D721Med (cell line): ENCODE data around the gene SERPINE1.

Experiments used
- DNase-seq: peaks from one replicate; pipeline ENCODE4 v3.0.0; 2011; ENCODE audit warnings: low spot score; ENCODE audit not compliant: insufficient read length
- FAIRE-seq: peaks from 2 replicates; lab custom pipeline; 2011; peaks lifted over from hg19 to GRCh38; lab: Jason Lieb, UNC
- TF ChIP-seq, protein P1 (sequence below): IDR thresholded peaks from 2 replicates; pipeline ENCODE4 v1.5.1; 2012; ENCODE audit warnings: mild to moderate bottlenecking, control low read depth; ENCODE audit not compliant: insufficient read depth; ENCODE audit errors: missing control alignments

The SERPINE1 gene

DNA sequence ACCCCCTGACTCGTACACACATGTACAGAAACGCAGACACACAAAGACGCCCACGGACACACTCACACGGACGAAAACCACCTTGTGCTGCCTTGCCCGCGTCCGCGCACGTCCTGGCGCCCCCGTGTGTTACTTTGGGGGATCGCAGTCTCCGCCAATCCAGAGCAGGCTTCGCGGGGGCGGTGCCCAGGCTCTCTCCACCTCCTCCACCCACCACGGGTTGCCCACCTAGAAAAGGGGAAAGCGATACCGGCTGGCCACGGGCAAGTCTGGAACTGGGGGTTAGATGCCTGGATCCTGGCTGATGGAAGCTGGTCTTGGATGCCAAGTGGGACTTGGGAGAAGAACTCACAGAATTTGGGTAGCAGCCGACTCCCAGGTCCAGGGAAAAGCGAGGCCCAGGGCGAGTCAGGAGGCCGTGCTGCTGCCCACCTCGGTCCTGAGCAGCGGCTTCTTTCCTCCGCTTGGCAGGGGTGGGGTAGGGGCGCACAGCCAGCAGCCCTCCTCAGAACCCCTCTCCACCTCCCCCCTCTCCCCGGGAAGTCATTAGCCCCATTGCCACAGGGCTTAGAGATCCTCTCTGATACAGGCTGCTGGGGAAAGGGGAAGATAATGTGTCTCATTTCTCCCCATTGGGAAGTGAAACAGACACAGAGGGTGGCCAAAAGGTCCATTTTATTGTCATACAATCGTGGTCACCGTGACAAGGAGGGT, 43.1 kb downstream of the SERPINE1 start:
- FAIRE-seq (no peak), DNase-seq (peak; percentile 77)
- TF ChIP-seq, protein P1, sequence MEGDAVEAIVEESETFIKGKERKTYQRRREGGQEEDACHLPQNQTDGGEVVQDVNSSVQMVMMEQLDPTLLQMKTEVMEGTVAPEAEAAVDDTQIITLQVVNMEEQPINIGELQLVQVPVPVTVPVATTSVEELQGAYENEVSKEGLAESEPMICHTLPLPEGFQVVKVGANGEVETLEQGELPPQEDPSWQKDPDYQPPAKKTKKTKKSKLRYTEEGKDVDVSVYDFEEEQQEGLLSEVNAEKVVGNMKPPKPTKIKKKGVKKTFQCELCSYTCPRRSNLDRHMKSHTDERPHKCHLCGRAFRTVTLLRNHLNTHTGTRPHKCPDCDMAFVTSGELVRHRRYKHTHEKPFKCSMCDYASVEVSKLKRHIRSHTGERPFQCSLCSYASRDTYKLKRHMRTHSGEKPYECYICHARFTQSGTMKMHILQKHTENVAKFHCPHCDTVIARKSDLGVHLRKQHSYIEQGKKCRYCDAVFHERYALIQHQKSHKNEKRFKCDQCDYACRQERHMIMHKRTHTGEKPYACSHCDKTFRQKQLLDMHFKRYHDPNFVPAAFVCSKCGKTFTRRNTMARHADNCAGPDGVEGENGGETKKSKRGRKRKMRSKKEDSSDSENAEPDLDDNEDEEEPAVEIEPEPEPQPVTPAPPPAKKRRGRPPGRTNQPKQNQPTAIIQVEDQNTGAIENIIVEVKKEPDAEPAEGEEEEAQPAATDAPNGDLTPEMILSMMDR = peak; percentile 73

DNA sequence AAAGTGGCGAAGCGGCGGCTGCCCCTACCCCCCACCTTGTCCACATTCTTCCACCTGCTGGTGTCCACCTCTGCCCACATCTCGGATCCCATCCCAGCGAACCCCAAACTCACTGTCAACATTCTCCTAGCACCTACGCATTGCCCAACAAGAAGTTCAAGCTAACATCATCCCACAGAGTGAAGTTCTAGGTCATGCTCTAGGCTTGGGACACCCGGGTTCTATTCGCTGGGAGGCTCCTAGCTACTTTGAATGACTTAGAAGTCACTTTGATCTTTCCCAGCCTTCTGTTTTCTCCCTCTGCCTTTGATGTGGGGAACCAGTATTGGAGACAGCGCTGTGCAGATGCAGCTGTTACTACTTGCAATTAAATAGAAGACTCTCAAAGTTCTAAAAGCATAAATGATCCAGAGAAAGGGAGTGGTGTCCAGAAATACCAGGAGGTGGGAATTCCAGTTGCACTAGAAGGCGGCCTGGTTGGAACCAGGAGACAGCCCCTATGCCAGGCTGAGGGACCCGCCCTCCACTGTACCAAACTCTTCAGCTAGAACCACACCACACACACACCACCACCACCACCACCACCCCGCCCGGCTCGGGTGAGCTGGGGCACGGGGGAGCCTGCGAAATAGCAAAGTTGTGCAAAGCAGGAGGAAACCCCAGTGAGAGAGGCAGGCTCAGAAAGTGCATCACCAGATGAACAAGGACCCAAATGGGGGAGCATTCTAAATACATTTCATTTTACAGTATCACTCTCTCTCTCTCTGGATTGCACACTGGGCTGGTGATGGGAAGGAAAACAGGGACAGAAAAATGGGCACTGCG, 43.9 kb downstream of the SERPINE1 start:
- DNase-seq (no peak), FAIRE-seq (no peak)
- TF ChIP-seq, protein P1 = no peak

DNA sequence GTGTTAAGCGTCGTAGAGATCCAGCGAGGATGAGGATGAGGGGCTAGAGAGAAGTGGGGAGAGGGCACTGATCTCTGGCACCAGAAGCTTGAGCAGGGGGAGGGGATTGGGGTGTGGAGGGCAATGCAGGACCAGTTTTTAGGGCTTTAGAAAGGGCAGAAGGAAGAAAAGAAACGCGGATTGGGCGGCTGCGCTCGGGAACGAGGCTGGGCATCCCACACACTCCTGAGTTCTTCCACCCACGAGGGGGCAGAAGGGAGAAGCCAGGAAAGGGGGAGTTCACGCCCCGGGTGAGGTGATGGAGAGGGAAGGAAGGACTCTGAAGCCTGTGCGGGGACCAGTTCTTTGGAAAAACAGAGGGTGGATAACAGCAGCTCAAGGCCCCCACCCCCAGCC, 44.5 kb downstream of the SERPINE1 start:
- TF ChIP-seq, protein P1 = peak; percentile 19
- no peak for DNase-seq
- no peak for FAIRE-seq

DNA sequence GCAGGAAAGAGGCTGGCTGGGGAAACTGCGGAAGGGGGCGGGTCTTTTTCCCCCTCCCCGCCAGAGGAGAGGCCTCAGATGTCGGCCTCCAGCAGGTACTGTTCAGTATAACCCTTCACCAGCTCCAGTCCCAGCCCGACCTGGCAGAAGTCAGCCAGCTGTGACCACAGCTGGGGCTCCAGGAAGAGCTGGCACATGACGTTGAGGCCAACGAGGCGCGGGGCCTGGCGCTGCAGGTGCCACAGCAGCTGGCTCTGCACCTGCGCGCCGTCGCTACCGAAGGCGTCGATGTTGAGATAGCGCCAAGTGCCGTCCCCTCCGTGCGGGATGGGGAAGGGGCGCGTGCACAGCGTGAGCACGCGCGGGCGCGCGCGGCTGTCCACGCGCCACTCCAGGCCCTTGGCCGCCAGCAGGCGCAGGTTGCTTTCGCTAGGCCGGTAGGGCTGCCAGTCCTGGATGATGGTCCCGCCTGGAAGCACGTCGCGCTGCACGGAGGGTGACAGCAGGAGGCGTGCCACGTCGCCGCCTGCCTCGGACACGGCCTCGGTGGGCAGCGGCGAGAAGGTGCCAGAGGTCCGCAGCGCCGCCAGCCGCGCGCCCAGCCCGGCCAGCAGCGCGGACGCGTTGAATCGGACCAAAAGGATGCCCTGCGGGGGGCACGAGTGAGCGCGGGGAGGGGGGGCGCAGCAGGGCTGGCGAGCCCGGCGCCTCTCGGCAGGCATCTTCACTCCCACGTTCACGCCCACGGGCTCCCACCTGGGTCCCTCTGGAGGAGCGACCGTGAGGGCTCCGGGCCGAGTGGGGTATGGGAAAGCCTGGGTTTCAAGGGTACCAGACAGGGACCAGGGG, 45.3 kb downstream of the SERPINE1 start:
- DNase-seq (no peak), FAIRE-seq (no peak)
- TF ChIP-seq, protein P1 = no peak

DNA sequence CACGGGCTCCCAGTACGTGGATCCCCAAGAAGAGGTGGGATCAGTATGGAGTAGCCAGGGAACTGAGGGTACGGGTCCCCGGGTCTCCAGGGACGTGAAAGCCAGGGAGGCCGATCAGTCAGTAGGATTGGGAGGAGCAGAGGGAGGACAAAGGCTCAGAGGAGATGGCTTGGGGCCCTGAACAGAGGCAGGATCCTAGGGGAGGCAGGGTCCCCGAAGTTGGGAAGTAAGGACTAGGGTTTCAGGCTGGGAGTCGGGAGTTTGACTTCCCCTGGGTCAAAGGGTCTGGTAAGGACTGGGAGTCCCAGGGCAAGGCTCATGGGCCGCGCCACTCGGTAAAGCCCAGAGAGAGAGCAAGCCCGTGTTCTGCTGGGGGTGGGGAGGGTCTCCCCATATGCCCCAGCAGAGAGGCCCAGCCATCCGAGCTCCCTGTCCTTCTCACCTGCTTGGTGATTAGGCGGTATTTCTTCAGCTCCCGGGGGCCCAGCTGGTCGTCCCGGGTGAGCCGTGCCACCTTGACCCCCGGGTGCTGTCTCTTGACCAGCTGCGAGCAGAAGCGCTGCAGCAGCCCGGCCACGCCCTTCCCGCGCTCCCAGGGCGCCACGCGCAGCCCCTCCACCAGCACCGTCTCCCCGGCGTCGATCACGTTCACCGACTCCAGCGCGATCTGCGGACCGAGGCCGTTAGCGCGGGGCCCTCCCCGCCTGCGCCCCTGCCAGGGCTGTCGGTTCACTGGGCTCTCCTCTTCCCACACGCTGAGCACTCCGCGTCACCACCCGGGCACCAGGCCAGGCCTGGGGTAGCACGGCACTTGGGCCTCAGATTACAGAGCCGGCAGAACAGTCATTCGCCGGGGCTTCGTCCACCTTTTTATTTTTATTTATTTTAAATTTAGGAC, 46.2 kb downstream of the SERPINE1 start:
- DNase-seq = no peak
- FAIRE-seq = no peak
- TF ChIP-seq, protein P1 = no peak

DNA sequence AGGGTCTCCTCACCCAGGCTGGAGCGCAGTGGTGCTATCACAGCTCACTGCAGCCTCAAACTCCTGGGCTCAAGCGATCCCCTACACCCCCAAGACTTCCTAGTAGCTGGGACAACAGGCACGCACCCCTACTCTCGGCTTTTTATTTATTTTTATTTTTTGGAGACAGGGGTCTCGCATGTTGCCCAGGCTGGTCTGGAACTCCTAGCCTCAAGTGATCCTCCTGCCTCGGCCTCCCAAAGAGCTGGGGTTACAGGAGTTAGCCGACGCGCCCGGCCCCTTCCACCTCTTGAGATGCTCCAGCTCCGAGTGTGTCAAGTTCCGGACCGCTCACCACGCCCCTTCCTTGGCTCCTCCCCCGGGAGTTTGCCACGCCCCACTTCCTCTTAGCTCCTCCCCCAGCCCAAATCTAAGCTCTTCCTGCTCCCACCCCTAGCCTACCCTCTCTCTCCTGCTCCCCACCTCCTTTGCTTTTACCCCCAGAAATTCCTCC, 46.9 kb downstream of the SERPINE1 start:
- TF ChIP-seq, protein P1 = no peak
- FAIRE-seq (no peak), DNase-seq (no peak)
